ENCODE measurements around the gene PVALEF. TPM values are rescaled to one million over a fixed set of nuclear protein-coding genes. Genes with fewer than 3 reads are reported as not detected.
A peak's percentile ranks its signal among the peaks of the same experiment; 100 is the strongest.

The PVALEF gene
- total RNA-seq, 1 donor from 2014 or later: not detected

DNA sequence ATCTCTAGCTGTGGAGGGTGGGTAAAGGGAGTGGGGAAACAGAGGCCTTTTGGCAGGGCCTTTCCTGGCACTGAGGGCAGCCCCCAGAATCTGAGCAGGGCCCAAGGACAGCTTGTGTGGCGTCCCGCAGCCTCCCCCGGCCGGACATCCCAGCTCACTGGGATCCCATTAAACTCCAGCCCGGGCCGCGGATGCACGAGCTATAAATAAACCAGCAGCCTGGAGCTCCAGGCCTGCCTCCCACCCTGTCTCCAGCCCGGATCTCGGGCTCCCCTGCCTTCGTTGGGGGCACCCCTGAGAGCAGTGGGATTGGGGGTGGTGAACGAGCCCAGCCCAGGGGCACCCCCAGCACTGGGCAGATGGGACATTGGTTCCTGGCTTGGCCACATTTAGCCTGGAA, 14.6 kb downstream of the PVALEF start:
- no peak for DNase-seq (ENCODE audit: low spot score)
- ATAC-seq: no peak

DNA sequence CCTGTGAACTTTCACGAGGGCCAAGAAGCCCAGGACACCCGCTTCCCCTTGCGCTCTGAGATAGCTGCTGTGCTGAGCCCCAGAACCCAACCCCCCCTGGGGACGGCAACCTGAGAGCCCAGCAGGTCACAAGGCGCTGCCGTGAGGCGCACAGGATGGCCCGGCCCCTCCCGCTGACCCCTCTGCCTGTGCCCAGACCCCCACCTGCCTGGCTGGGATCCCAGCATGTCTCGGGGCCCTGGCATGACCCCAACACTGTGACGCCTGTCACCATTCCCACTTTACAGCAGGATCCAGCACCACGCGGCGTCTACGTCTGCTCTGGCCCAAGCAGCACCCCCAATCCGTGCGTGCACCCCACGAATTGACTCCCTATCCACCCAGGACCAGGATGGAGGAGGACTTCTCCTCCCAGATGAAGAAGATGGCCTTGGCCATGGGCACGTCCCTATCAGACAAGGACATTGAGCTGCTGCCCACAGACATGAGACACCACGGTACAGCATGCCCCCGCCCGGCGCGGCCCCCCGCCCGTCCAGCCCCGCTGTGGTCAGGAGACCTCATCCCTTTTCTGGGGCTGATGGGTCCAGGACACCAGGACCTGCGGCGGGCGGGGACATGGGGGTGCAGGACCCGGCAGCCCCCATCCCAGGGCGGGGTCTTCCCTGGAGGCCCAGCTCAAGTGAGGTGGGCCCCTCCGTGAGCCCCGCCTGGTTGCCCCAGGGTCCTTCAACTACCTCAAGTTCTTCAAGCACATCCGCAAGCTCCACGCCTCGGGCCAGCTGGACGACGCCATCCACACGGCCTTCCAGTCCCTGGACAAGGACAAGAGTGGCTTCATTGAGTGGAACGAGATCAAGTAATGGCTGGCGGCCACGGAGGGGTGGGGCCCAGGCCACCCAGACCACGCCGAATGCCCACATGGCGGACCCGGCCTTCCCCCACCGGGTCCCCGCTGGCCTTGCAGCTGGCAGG, 15.8 kb downstream of the PVALEF start:
- DNase-seq (ENCODE audit: low spot score): no peak

DNA sequence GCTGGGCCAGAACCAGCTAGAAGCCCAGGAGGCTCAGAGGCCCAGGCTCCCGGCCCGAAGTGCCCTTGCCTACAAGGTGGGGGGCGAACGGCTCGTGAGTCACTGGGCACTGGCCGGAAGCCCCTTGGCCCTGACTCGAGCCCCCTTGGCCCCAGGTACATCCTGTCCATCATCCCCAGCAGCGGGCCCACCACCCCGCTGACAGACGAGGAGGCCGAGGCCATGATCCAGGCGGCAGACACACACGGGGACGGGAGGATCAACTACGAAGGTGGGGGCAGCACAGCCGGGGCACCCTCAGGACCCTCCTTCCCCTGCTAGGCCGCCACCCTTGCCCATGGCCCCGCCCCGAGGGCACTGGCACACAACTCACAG, 16.5 kb downstream of the PVALEF start:
- ATAC-seq (no peak), DNase-seq (ENCODE audit: low spot score) (no peak)

More for the DNA sequence above, 15.8 kb downstream of the PVALEF start:
- no peak for ATAC-seq

DNA sequence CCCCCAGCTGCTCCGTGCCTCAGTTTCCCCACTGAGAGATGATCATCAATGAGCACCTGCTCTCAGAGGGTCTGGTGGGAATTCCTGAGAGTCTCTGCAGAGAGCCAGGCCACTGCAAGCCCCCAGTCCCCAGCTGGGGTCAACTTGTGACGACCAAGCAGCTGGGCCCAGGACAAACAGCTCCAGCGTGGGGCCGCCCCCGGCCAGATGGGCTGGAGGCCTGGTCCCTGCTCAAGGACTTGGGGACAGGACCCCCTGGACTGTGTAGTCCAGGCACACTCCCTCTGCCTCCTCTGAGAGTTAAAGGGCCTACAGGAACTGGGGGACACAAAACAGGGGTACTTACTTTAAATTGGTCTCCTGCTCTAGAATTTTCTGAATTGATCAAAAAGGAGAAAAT, 17.3 kb downstream of the PVALEF start:
- ATAC-seq (no peak), DNase-seq (ENCODE audit: low spot score) (no peak)

DNA sequence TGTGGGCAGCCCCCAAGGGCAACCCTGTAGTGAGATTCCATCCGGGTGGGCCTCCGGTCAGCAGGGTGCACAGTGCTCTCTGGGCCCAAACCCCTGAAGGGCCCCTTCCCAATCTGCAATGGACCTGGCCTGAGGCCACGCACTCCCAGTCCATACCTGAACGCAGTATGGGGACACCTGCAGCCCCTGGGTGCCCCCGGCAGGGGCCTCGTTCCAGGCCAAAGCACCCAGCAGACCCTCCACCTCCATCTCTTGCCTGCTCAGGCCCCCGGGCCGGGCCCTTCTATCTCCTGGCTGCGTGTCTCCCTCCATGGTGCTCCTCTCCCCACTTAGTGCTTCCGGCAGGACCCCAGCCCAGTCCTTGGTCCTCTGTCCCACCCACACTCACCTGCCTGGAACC, 18.0 kb downstream of the PVALEF start:
- DNase-seq (ENCODE audit: low spot score) (no peak), ATAC-seq (no peak)

DNA sequence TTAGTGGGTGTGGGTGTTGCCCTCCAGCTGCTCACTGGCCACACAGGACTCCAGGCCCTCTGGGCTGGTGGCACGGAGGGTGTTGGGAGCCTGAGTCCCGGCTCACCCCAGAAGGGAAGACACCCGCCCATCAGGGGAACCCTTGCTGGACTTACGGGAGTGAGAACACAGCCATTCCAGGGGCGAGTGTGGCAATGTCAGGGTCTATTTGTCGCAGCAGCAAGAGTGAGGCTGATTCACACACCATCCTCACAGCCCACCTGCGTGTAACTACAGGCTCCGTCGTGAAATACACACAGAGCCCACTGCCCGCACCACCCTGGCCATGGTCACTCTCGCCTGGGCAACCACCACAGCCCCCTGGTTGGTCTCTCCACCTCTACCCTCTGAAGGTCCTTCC, 18.5 kb downstream of the PVALEF start:
- DNase-seq (ENCODE audit: low spot score) (no peak), ATAC-seq (no peak)

DNA sequence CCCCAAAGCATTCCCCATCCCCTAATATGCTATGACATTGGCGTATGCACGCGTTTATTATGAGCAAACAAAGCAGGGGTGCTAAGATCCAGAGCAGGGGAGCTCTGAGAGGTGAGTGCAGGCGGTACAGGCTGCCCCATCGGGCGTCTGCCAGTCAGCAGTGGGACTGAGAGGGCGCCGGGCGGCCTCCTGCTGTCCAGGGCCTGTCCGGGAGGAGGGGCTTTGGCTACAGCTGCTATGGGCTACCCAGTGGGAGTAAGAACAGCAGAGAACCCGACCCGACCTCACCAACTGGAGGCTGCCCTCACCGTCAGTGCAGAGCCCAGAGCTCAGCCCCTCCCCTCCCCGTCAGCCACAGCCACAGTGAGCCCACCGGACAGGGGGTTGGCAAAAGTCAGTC, 19.2 kb downstream of the PVALEF start:
- ATAC-seq (no peak), DNase-seq (ENCODE audit: low spot score) (no peak)

DNA sequence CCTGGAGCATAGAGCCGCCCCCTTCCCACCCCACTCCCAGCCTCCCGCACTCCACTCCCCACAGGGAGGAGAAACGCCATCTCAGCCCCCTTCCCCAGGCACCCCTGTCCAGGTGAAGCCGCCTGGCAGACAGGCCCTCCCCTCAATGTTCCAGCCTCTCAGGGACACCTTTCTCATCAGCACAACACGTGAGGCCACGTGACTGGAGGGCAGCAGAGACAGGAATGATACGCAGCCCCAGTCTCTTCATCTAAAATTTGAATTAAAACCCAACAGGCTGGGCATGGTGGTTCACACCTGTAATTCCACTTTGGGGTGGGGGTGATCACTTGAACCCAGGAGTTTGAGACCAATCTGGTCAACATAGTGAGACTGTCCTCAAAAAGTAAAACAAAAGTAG, 20.9 kb downstream of the PVALEF start:
- DNase-seq (ENCODE audit: low spot score): no peak
- no peak for ATAC-seq

DNA sequence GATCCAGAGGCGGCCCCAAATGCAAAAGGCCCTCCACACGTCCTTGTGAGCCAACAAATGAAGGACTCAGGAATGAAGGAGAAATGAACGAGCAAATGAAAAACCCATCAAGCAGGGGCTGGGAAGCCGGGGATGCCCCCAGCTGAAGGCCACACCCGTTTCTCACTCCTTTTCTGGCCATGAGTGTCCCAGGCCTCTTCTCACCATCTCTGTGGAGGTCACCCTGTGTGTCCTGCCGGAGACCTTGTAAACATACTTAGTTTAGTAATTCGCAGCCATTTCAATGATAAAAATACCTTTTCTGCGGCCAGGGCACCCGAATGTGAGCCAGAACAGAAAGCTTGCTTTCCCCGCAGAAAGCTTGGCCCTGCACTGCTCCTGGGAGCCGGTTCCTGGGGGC, 21.8 kb downstream of the PVALEF start:
- ATAC-seq (no peak), DNase-seq (ENCODE audit: low spot score) (no peak)

DNA sequence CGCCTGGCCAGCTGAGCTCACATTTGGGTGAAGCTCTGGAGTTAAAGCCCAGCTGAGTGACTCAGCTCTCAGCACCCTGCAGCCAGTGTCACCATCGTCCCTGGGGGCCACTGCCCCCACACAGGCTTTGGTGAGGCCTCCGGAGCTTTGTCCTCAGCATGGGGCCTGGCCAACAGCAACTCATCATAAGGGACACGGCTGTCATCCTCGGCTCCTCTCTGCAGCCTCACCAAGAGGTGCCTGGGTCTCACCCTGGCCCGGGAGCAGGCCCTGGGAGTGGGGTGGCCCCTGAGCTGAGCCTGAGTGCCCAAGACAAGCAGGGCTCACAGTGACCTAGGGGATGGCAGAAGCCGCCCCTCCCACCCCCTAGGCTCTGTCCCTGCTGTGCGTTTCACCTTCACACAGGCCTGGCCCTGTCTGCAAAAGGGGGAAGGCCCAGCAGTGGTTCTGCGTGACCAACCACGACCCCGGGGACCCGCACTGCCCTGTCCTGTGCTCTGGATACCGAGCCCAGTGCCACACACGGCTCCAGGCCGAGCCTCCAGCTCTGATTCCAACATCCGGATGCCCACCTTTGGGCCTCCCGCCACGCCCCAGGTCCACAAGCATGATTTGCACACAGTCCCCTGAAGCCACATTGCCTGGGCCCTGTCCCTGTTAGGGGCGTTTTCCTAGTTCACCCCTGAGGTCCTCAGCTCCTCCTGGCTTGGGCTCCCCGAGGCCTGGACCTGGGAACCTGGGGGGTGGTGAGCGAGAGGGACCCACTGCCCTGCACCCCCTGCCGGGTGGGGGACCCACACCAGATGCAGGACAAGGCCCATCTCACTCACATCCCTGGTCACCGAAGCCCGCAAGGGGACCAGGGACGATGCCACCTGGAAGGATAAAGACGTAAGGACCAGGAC, 22.5 kb downstream of the PVALEF start:
- no peak for DNase-seq (ENCODE audit: low spot score)
- ATAC-seq: no peak

DNA sequence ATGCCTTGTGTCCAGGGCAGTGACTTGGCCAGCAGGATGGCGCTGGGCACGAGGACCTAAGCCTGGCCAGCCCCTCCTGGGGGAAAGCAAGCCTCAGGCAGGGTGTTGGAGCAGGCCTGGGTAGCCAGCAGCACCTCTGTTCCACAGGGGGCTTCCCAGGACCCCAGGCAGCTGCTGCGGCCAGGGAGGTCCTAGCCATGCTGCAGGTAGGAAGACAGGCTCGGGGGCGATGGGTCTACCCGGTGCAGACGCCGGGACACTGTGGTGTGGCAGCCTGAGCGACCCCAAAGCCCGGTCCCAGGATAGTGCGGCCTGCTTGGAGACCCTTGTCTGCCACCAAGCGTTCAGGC, 23.2 kb downstream of the PVALEF start:
- no peak for ATAC-seq
- DNase-seq (ENCODE audit: low spot score): no peak

DNA sequence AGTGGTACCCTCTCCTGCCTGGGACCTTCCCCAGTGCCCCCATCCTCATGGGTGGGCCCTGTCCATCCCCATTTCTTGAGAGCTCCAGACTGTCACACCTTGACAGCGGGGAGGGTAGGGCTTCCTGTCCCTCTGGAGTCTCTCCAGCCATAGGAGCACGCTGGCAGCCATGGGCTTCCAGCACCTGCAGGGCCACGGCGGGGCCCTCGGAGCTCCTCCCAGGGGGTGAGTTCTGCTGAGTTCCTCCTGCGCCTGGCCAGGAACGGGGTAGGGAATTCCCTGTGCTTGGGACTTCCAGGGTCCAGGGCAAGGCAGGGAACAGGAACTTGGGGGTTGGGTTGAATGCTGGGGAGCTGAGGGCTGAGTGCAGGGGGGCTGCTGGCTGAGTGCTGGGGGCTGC, 23.7 kb downstream of the PVALEF start:
- DNase-seq (ENCODE audit: low spot score) (no peak), ATAC-seq (no peak)

DNA sequence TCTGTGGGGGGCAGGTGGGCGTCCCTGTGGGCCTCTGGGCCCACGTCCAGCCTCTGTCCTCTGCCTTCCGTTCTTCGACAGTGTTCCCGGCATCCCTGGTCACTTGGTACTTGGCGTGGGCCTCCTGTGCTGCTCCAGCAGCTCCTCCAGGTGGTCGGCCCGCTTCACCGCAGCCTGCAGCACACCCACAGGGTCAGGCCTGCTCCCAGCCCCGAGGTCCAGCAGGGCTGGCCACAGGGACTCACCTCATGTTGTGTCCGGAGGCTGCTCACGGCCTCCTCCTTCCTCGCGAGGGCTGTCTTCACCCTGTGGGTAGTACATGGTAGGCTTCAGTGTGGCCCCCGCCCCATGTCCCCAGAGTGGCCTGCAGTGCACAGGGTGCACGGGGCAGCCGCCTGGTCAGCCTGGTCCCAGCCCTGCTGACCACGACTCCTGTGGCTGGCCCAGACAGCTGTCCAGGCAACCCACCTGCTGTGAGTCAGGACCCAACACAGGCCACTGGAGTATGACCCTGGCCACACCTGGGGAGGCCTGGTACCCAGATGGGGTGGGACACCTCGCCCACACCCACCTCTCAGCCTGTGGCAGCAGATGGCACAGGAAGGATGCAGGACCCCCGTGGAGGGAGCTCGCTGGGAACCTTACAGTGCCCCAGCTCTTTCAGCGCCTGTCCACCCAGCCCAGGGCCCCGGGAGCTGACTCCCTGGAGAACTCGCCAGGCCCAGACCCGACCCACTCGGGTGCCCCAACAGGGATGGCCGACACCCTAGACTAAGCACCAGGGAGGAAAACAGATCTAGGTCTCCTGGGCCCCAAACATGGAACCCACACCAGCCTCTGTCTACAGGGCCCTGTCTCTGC, 24.6 kb downstream of the PVALEF start:
- ATAC-seq (peak; percentile 58), DNase-seq (ENCODE audit: low spot score) (no peak)

DNA sequence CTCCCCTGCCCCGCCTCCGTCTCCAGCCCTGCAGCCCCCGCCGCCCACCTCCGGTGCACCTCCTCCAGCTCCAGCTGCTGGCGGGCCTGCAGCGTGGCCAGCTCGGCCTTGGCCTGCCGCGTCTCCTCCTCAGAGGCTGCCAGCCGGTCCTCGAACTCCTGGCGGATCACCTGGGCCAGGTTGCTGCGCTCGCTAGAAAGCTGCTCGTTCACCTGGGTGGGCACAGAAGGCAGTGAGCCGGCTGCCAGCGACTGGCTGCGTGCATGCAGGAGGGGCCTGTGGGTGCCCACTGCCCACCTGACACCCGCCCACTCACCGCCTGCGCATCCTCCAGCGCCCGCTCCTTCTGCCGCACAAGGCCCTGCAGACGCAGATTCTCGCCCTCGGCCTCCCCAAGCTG, 25.3 kb downstream of the PVALEF start:
- no peak for DNase-seq (ENCODE audit: low spot score)
- ATAC-seq: no peak

DNA sequence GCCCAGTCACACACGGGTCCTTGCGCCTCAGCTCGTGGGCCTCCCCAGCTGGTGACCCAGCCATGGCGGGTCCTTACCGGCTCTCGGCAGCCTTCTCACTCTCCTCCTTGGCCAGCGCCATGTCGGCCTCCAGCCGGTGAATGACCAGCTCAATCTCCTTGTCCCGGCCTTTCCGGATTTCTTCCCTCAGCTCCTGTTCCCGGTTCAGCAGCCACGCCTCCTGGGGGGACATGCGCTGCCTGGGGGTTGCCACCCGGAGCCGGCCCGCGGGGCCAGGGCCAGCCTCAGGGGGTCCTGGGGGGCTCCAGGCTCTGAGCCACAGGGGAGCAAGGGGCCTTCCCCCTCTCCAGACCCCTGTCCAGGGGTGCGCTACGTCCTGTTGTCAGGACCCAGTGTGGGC, 25.8 kb downstream of the PVALEF start:
- no peak for DNase-seq (ENCODE audit: low spot score)

DNA sequence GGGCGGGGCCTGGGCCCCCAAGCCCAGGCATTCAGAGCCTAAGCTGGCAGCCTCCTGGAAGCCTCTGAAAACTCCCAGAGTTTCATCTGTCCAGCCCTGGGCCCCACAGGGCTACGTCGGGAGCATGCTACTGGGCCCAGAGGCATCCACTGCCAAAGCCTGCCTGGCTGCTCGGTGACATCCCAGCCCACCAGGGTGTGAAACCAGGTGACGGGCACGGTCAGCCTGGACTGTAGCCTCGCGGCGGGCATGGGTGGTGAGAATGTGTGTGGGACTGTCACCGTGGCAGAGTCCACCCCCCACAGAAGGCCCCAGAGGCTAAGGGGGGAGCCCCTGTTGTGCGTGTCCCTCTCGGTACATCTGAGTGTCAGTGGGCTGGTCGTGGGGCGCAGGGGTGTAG, 26.3 kb downstream of the PVALEF start:
- DNase-seq (ENCODE audit: low spot score) (no peak), ATAC-seq (no peak)

More for the DNA sequence above, 25.8 kb downstream of the PVALEF start:
- ATAC-seq: no peak

DNA sequence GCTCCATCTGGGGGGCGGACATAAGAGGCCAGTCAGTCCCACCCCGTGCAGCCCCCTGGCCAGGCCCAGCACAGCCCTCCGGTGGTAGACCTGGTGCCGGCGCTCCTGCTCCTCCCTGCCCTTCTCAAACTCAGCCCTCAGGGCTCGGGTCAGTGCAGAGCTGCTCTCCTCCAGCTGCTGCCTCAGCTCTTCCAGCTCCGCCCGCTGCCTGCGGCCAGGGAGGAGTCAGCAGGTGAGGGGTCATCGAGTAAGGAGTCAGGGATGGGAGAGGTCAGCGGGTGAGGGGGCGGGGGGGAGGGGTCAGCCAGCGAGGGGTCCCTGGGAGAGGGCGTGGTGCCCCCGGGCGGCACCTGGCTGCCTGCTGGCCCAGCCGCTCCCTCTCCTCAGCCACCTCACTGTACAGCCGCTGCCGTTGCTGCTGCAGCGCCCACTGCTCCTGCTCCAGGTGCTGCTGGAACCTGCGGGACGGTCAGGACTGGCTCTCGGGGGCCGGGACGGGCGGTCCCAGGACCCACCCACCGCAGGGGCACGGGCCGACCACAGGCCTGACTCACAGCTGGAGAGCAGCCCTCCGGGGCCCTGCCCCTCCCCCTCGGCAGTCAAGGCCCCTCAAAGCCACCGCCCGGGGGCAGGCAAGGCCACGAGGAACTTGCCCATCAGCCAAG, 27.2 kb downstream of the PVALEF start:
- ATAC-seq: no peak
- no peak for DNase-seq (ENCODE audit: low spot score)

DNA sequence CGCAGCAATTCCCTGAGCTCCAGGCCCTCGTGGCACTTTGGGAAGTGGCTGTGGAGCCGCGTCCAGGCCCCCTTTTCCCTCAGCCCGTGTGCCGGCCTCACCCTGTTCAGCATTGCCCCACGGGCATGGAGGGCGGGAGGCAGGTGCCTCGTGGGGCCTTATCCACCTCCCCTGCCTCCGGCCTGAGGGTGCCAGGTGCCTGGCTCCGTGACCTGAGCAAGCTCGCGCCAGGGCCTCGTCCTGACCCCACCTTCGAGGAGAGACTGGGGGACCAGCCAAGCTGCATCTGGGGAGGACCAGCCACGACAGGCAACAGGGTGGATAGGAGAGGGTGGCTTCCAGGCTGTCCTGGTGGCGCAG, 27.7 kb downstream of the PVALEF start:
- ATAC-seq (no peak), DNase-seq (ENCODE audit: low spot score) (no peak)

DNA sequence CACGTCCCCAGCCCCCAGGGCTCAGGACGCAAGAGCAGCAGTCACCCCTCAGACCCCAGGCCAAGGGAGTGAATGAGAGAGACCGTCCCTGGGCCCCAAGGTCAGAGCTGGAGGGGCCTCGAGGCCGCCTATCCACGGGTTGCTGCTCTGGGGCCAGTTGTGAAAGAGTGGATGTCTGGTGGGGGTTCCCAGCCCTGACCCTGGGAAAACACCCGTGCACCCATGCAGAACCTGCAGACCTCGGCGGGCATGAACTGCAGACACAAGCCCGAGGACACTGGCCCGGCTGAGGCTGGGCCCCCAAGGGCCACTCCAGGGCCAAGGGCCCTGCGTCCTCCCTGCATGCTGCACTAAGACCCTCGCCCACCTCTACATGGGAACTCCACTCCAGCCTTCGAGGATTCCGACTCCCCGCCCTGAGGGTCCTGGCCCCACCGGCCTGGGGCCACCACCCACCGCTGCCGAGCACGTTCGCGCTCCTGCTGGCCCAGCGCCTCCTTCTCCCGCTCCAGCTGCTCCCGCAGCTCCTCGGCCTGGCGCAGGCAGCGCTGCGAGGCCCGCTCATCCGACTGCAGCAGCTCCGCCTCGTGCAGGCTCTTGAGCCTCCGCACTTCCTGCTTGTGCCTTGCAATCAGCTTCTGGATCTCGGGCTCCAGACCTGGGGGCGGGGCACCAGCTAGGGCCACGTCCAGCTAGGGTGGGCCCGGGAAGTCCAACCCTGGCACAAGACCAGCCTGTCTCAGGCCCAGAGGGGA, 28.3 kb downstream of the PVALEF start:
- ATAC-seq (no peak), DNase-seq (ENCODE audit: low spot score) (no peak)

DNA sequence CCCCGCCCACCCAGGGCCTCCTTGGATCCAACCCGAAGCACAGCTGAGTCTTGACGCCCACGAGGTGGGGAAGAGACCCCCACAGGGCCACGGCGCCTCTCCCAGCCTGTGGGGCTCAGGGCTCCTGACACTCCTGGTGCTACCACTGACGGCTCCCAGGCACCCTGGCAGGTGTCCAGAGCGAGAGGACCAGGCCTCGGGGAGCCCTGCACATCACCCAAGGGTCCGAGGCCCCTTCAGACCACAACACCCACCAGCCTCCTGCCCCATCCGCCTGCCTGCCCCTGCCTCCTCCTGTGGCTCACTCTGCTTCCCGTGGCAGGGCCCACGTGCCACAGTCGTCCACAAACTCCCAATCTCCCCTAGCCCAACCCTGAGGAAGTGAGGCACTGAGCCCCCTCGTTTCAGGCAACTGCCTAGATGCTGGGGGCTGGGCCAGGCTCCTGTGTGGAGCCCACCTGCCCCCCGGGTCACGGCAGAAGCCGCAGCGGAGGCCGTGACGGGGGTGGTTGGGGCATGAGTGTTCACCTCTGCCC, 29.0 kb downstream of the PVALEF start:
- no peak for DNase-seq (ENCODE audit: low spot score)

More for the DNA sequence above, 29.0 kb downstream of the PVALEF start:
- ATAC-seq: no peak

Data from left lobe of liver (tissue), 2 donors.